SK-N-SH treated with all-trans-retinoic acid at 6 μM for 48 hours (cell line): Measurements from ENCODE around the gene ASTN2.

Experiments used
- ATAC-seq: fragments of 200-7000 bp; cut with Tn5 transposase; 3 replicates; pipeline ENCODE4 v1.9.1; 2020; ENCODE audit warnings: mild to moderate bottlenecking, moderate library complexity
- ARNTL ChIP-seq: fragments of 450-650 bp; formaldehyde crosslinking; IDR thresholded peaks from 2 replicates; pipeline ENCODE4 v1.5.0; 2020; ENCODE audit warnings: low read depth, mild to moderate bottlenecking, moderate library complexity, borderline replicate concordance
- BACH2 ChIP-seq: fragments of 250-450 bp; sonication (Bioruptor Pico); IDR thresholded peaks from 2 replicates; pipeline ENCODE4 v1.9.0; 2021; ENCODE audit warnings: mild to moderate bottlenecking, borderline replicate concordance
- CSDC2 ChIP-seq: fragments of 250-450 bp; sonication (Bioruptor Pico); IDR thresholded peaks from 2 replicates; pipeline ENCODE4 v1.5.0; 2020; ENCODE audit warnings: mild to moderate bottlenecking, moderate library complexity
- ESRRG ChIP-seq: fragments of 250-450 bp; sonication (Bioruptor Pico); IDR thresholded peaks from 2 replicates; pipeline ENCODE4 v1.6.1; 2021; ENCODE audit warnings: mild to moderate bottlenecking
- GLIS3 ChIP-seq: fragments of 250-450 bp; sonication (Bioruptor Pico); IDR thresholded peaks from 2 replicates; pipeline ENCODE4 v1.5.0; 2020; ENCODE audit warnings: mild to moderate bottlenecking, moderate library complexity
- ISL1 ChIP-seq: fragments of 250-450 bp; sonication (Bioruptor Pico); IDR thresholded peaks from 2 replicates; pipeline ENCODE4 v2.1.2; 2022; ENCODE audit warnings: mild to moderate bottlenecking, moderate library complexity
- OSR1 ChIP-seq: fragments of 250-450 bp; sonication (Bioruptor Pico); IDR thresholded peaks from 2 replicates; pipeline ENCODE4 v1.8.0; 2022; ENCODE audit warnings: moderate library complexity, mild to moderate bottlenecking, inconsistent platforms
- PPARA ChIP-seq: fragments of 250-450 bp; sonication (Bioruptor Pico); IDR thresholded peaks from 2 replicates; pipeline ENCODE4 v1.5.0; 2020; ENCODE audit warnings: mild to moderate bottlenecking, borderline replicate concordance
- RARB ChIP-seq: fragments of 250-450 bp; sonication (Bioruptor Pico); IDR thresholded peaks from 2 replicates; pipeline ENCODE4 v1.8.0; 2021; ENCODE audit warnings: mild to moderate bottlenecking, moderate library complexity
- SNAI2 ChIP-seq: fragments of 250-450 bp; sonication (Bioruptor Pico); IDR thresholded peaks from 2 replicates; pipeline ENCODE4 v1.5.0; 2020; ENCODE audit warnings: mild to moderate bottlenecking, moderate library complexity
- TCF4 ChIP-seq: fragments of 250-450 bp; sonication (Bioruptor Pico); IDR thresholded peaks from 2 replicates; pipeline ENCODE4 v1.8.0; 2021; ENCODE audit warnings: mild to moderate bottlenecking, moderate library complexity, borderline replicate concordance
- TOX ChIP-seq: fragments of 250-450 bp; sonication (Bioruptor Pico); IDR thresholded peaks from 2 replicates; pipeline ENCODE4 v1.8.0; 2021; ENCODE audit warnings: mild to moderate bottlenecking, moderate library complexity, borderline replicate concordance
- ZFP3 ChIP-seq: fragments of 250-450 bp; sonication (Bioruptor Pico); IDR thresholded peaks from 2 replicates; pipeline ENCODE4 v1.5.0; 2020; ENCODE audit warnings: mild to moderate bottlenecking, moderate library complexity
- ZFP30 ChIP-seq: fragments of 450-650 bp; formaldehyde crosslinking; IDR thresholded peaks from 2 replicates; pipeline ENCODE4 v1.5.0; 2022; ENCODE audit warnings: mild to moderate bottlenecking, moderate library complexity
- ZNF565 ChIP-seq: fragments of 450-650 bp; formaldehyde crosslinking; conservative IDR thresholded peaks from 2 replicates; pipeline ENCODE4 v1.5.0; 2020; ENCODE audit warnings: low read depth, mild to moderate bottlenecking, moderate library complexity
- ZNF70 ChIP-seq: fragments of 450-650 bp; formaldehyde crosslinking; IDR thresholded peaks from 2 replicates; pipeline ENCODE4 v1.5.0; 2020; ENCODE audit warnings: mild to moderate bottlenecking, moderate library complexity
- ZNF8 ChIP-seq: fragments of 450-650 bp; formaldehyde crosslinking; IDR thresholded peaks from 2 replicates; pipeline ENCODE4 v1.5.0; 2020; ENCODE audit warnings: mild to moderate bottlenecking, moderate library complexity
- TF ChIP-seq, protein P1 (sequence below): fragments of 250-450 bp; sonication (Bioruptor Pico); IDR thresholded peaks from 2 replicates; pipeline ENCODE4 v1.8.0; 2020; ENCODE audit warnings: mild to moderate bottlenecking, moderate library complexity, borderline replicate concordance
- TF ChIP-seq, protein P2 (sequence below): fragments of 250-450 bp; sonication (Bioruptor Pico); IDR thresholded peaks from 2 replicates; pipeline ENCODE4 v1.8.0; 2021; ENCODE audit warnings: low read depth, mild to moderate bottlenecking, moderate library complexity, borderline replicate concordance
- TF ChIP-seq, protein P3 (sequence below): fragments of 250-450 bp; sonication (Bioruptor Pico); IDR thresholded peaks from 2 replicates; pipeline ENCODE4 v1.5.1; 2020; ENCODE audit warnings: low read depth, mild to moderate bottlenecking, moderate library complexity
- TF ChIP-seq, protein P4 (sequence below): fragments of 250-450 bp; sonication (Bioruptor Pico); IDR thresholded peaks from 2 replicates; pipeline ENCODE4 v1.5.1; 2021; ENCODE audit warnings: mild to moderate bottlenecking, moderate library complexity

The ASTN2 gene

DNA sequence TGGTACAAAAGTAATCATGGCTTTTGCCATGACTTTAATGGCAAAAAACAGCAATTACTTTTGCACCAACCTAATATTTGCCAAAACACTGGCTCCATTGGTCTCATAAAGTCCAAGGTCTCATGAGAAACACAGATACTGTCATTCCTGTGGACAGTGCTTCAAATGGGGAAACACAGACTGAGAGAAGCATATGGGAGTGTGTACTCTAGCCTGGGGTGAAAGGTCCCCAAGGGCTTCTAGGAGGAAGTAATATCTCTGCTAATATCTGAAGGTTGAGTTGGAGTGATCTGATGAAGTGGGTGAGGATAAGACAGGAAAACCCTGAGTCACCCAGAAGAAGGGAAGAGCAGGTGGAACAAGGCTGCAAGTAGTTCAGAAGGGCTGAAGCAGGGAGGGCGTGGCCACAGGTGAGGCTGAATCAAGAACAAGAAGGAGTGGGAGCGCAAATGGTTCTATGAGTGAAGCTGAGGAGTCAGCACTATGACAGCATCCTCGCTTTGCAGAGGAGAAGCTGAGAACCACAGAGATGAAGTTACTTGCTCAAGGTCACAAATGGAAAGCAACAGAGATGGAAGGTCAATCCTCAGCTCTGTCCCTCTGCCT, 164.1 kb downstream of the ASTN2 start:
- TF ChIP-seq, protein P1, sequence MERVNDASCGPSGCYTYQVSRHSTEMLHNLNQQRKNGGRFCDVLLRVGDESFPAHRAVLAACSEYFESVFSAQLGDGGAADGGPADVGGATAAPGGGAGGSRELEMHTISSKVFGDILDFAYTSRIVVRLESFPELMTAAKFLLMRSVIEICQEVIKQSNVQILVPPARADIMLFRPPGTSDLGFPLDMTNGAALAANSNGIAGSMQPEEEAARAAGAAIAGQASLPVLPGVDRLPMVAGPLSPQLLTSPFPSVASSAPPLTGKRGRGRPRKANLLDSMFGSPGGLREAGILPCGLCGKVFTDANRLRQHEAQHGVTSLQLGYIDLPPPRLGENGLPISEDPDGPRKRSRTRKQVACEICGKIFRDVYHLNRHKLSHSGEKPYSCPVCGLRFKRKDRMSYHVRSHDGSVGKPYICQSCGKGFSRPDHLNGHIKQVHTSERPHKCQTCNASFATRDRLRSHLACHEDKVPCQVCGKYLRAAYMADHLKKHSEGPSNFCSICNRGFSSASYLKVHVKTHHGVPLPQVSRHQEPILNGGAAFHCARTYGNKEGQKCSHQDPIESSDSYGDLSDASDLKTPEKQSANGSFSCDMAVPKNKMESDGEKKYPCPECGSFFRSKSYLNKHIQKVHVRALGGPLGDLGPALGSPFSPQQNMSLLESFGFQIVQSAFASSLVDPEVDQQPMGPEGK (CRISPR knock-in tag), result no peak
- TF ChIP-seq CSDC2 (CRISPR knock-in tag) (no peak), GLIS3 (CRISPR knock-in tag) (no peak), ZFP30 (no peak)
- TF ChIP-seq, protein P2, sequence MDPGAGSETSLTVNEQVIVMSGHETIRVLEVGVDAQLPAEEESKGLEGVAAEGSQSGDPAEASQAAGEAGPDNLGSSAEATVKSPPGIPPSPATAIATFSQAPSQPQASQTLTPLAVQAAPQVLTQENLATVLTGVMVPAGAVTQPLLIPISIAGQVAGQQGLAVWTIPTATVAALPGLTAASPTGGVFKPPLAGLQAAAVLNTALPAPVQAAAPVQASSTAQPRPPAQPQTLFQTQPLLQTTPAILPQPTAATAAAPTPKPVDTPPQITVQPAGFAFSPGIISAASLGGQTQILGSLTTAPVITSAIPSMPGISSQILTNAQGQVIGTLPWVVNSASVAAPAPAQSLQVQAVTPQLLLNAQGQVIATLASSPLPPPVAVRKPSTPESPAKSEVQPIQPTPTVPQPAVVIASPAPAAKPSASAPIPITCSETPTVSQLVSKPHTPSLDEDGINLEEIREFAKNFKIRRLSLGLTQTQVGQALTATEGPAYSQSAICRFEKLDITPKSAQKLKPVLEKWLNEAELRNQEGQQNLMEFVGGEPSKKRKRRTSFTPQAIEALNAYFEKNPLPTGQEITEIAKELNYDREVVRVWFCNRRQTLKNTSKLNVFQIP, result no peak
- no peak for ATAC-seq

DNA sequence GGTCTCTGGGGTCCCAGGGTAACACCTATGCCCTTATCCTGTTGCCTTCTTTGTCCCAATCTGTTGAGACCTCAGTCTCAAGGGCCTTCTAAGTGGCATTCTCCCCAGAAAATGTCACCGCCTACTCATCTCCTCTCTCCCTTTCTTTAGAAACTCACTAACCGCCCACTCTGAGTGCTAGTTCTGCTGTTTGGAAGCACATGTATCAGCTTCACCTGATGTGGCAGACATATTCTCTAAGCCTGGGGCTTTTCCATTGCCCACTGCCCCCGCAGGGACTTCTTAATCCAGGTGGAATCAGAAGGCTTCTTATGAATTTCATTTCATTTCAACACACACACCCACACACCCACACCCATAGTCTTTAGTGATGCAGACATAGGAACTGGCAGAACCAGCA, 165.1 kb downstream of the ASTN2 start:
- no peak for ATAC-seq
- TF ChIP-seq ZNF565, result no peak
- TF ChIP-seq RARB (CRISPR knock-in tag), result no peak
- no peak for TF ChIP-seq ESRRG (CRISPR knock-in tag)
- no peak for TF ChIP-seq TOX (CRISPR knock-in tag)
- no peak for TF ChIP-seq ARNTL (CRISPR knock-in tag)
- no peak for TF ChIP-seq ZNF70 (CRISPR knock-in tag)
- TF ChIP-seq, protein P3, sequence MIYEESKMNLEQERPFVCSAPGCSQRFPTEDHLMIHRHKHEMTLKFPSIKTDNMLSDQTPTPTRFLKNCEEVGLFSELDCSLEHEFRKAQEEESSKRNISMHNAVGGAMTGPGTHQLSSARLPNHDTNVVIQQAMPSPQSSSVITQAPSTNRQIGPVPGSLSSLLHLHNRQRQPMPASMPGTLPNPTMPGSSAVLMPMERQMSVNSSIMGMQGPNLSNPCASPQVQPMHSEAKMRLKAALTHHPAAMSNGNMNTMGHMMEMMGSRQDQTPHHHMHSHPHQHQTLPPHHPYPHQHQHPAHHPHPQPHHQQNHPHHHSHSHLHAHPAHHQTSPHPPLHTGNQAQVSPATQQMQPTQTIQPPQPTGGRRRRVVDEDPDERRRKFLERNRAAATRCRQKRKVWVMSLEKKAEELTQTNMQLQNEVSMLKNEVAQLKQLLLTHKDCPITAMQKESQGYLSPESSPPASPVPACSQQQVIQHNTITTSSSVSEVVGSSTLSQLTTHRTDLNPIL (CRISPR knock-in tag), result no peak

DNA sequence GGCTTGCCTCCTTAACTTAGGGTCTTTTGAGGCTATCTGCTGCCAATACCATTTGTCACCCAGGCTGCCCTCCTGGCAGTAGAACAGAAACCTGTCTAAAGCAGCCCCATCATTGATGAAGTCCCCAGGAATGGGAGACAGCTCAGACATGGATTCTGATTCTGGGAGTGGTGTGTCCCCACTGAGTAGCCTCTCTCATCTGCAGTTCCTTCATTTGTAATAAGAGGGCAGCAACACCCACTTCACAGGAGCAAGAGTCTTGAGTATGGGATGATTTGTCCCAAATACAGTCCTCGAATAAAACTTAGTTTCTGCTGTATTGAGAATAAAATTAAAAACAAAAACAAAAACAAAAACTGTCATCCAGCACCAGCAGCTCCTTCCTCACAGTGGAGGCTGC, 167.6 kb downstream of the ASTN2 start:
- no peak for ATAC-seq
- TF ChIP-seq ZFP3 (CRISPR knock-in tag) (no peak), BACH2 (CRISPR knock-in tag) (no peak), TOX (CRISPR knock-in tag) (no peak)
- TF ChIP-seq, protein P4, sequence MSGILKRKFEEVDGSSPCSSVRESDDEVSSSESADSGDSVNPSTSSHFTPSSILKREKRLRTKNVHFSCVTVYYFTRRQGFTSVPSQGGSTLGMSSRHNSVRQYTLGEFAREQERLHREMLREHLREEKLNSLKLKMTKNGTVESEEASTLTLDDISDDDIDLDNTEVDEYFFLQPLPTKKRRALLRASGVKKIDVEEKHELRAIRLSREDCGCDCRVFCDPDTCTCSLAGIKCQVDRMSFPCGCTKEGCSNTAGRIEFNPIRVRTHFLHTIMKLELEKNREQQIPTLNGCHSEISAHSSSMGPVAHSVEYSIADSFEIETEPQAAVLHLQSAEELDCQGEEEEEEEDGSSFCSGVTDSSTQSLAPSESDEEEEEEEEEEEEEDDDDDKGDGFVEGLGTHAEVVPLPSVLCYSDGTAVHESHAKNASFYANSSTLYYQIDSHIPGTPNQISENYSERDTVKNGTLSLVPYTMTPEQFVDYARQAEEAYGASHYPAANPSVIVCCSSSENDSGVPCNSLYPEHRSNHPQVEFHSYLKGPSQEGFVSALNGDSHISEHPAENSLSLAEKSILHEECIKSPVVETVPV (CRISPR knock-in tag), result no peak

DNA sequence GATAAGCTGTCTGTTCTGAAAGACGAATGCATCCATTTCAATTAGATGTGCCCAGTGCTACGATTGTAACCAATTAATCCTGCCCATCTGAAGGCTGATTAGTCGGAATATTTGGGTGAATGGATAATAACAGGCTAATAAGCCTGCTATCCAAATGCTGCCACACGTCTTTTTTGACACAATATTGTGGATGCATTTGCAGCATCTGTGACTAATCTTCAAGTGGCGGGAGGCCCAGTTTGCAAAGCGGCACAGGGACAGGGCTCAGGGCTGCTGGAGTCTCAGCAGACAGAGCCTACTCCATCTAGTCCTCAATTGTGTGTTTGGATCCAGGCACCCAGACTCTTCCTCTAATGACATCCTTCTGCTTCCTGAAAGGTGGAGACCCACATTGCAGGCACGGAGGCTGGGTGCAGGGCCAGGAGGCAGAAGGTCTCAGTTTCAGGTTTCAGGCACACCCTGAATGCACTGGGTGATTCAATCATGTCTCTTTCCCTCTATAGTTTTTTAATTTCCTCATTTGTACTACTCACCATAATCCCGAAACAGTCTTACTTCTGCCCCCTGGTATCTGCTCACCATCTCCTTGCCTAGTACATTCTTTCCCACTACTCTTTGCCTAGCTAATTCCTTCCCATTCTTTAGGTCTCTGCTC, 169.6 kb downstream of the ASTN2 start:
- TF ChIP-seq ZNF565, result no peak
- no peak for TF ChIP-seq PPARA (CRISPR knock-in tag)
- TF ChIP-seq ESRRG (CRISPR knock-in tag), result no peak
- no peak for TF ChIP-seq ZFP3 (CRISPR knock-in tag)
- TF ChIP-seq ISL1 (CRISPR knock-in tag), result no peak
- TF ChIP-seq, protein P3 (CRISPR knock-in tag), result no peak
- TF ChIP-seq, protein P2, result no peak
- no peak for TF ChIP-seq TCF4 (CRISPR knock-in tag)
- TF ChIP-seq ZFP30, result no peak
- TF ChIP-seq OSR1, result no peak
- TF ChIP-seq BACH2 (CRISPR knock-in tag), result no peak
- TF ChIP-seq ZNF70 (CRISPR knock-in tag), result no peak
- TF ChIP-seq ZNF8 (CRISPR knock-in tag), result no peak
- no peak for TF ChIP-seq SNAI2 (CRISPR knock-in tag)
- TF ChIP-seq, protein P4 (CRISPR knock-in tag), result no peak
- no peak for ATAC-seq
